Common myeloid progenitor, CD34-positive (primary cell): Measurements from ENCODE around the gene SKA1.
"Not testable (repeated sequence)": the region's sequence is repeated elsewhere in the genome, so short reads cannot be mapped to it uniquely, and the experiment has no call there.

Experiments used
- CTCF ChIA-PET: fragments of 350-600 bp; sonication (Branson Sonifier 250); formaldehyde crosslinking; loops from one replicate; lab custom pipeline; 2021; ENCODE audit warnings: antibody characterized with exemption; lab: Charles Lee
- POLR2A ChIA-PET: fragments of 350-600 bp; sonication (Branson Sonifier 250); formaldehyde crosslinking; loops from one replicate; lab custom pipeline; 2021; ENCODE audit warnings: antibody characterized with exemption; lab: Charles Lee
- DNase-seq, 3 donors: peaks; one replicate each; pipeline versions ENCODE4 v3.0.0 to v3.0.0-alpha.2; 2013
- H3K27ac ChIP-seq, 2 experiments: 1 replicate in 1 of 2; 2 replicates in 1 of 2; pipeline ENCODE4 v1.7.0; 2013; ENCODE audit warnings: inconsistent platforms in 2 of 2, low read length in 2 of 2, mild to moderate bottlenecking in 2 of 2, low read depth in 1 of 2, moderate library complexity in 1 of 2; ENCODE audit not compliant: severe bottlenecking in 2 of 2, insufficient read depth in 1 of 2, poor library complexity in 1 of 2
- H3K27me3 ChIP-seq, 5 experiments: replicated peaks in 2 of 5; 1 replicate in 3 of 5; 2 replicates in 2 of 5; pipeline versions ENCODE4 v1.6.1 to v1.7.0; 2013; ENCODE audit warnings: low read length in 4 of 5, mild to moderate bottlenecking in 2 of 5, moderate library complexity in 2 of 5, inconsistent platforms in 1 of 5; ENCODE audit not compliant: insufficient read depth in 5 of 5, control insufficient read depth in 4 of 5
- H3K36me3 ChIP-seq, 4 experiments: 1 replicate in 2 of 4; 2 replicates in 2 of 4; pipeline versions ENCODE4 v1.6.1 to v1.7.0; 2013; ENCODE audit warnings: low read length in 3 of 4, control low read depth in 1 of 4, mild to moderate bottlenecking in 1 of 4; ENCODE audit not compliant: control insufficient read depth in 4 of 4, insufficient read depth in 4 of 4
- H3K4me1 ChIP-seq, 4 experiments: 1 replicate in 3 of 4; 2 replicates in 1 of 4; pipeline versions ENCODE4 v1.6.1 to v1.7.1; 2013; ENCODE audit warnings: low read length in 3 of 4, mild to moderate bottlenecking in 3 of 4, control low read depth in 1 of 4, inconsistent platforms in 1 of 4, moderate library complexity in 1 of 4; ENCODE audit not compliant: control insufficient read depth in 4 of 4, insufficient read depth in 4 of 4; ENCODE audit errors: control extremely low read depth in 1 of 4
- H3K4me3 ChIP-seq, 7 experiments: 1 replicate in 4 of 7; 2 replicates in 3 of 7; pipeline versions ENCODE4 v1.5.1 to v1.7.0; 2013; ENCODE audit warnings: mild to moderate bottlenecking in 7 of 7, low read length in 6 of 7, moderate library complexity in 6 of 7, inconsistent platforms in 2 of 7, low read depth in 2 of 7, control low read depth in 1 of 7; ENCODE audit not compliant: insufficient read depth in 4 of 7, control insufficient read depth in 1 of 7; ENCODE audit errors: extremely low read depth in 1 of 7
- H3K9me3 ChIP-seq, 5 experiments: 1 replicate in 4 of 5; 2 replicates in 1 of 5; pipeline versions ENCODE4 v1.6.1 to v1.7.1; 2013; ENCODE audit warnings: low read length in 4 of 5, mild to moderate bottlenecking in 2 of 5, inconsistent platforms in 1 of 5, low read depth in 1 of 5, moderate library complexity in 1 of 5; ENCODE audit not compliant: control insufficient read depth in 4 of 5, insufficient read depth in 2 of 5; ENCODE audit errors: control extremely low read depth in 1 of 5
- WGBS: methylation state at CpG from one replicate; pipeline ENCODE4 v1.1.5; 2013; ENCODE audit not compliant: insufficient coverage; 5-methylcytosine and 5-hydroxymethylcytosine counted together

The SKA1 gene

GRCh38 chr18:50399582-50399981 lies 24.7 kb downstream of the SKA1 start:
- no peak overlapping the region for H3K4me3 ChIP-seq
- H3K27ac ChIP-seq: no peak overlapping the region
- POLR2A ChIA-PET: no interaction called here
- no peaks in the 10 kb centered on the region for H3K36me3 ChIP-seq
- H3K4me1 ChIP-seq: peaks cover 0 to 2% (median 0%) of the 10 kb centered on the region in 4 experiments
- H3K9me3 ChIP-seq: no peaks in the 10 kb centered on the region
- CTCF ChIA-PET: no interaction called here
- peaks cover 0 to 71% (median 35%) of the 10 kb centered on the region in 5 experiments for H3K27me3 ChIP-seq
- WGBS: no CpG with 5 or more reads among the region's 4 CpGs
- DNase-seq: no peak

- DNase-seq, POLR2A ChIA-PET, CTCF ChIA-PET, H3K36me3 ChIP-seq, H3K4me3 ChIP-seq, H3K27ac ChIP-seq, H3K9me3 ChIP-seq, H3K4me1 ChIP-seq: not testable (repeated sequence)
- peaks cover 3 to 79% (median 35%) of the 10 kb centered on the region in 5 experiments for H3K27me3 ChIP-seq
- 77% methylated on average over 5 of the region's 5 CpGs for WGBS
These were observed 25.6 kb downstream of the SKA1 start for GRCh38 chr18:50400438-50400837.

GRCh38 chr18:50401295-50401694 lies 26.4 kb downstream of the SKA1 start:
- POLR2A ChIA-PET: no interaction called here
- Histone ChIP-seq H3K4me1 (peaks cover 0 to 2% (median 0%) of the 10 kb centered on the region in 4 experiments), H3K27me3 (peaks cover 3 to 87% (median 40%) of the 10 kb centered on the region in 5 experiments), H3K27ac (no peak overlapping the region), H3K36me3 (no peaks in the 10 kb centered on the region), H3K4me3 (no peak overlapping the region), H3K9me3 (peaks cover 0 to 2% (median 0%) of the 10 kb centered on the region in 5 experiments)
- peak in 1 of 3 donors; percentile 20 for DNase-seq
- WGBS: 41% methylated on average over 11 of the region's 18 CpGs
- CTCF ChIA-PET: no interaction called here

- ChIA-PET POLR2A (no interaction called here), CTCF (interaction anchor here (0.9 kb wide), 1 partner anchor 9 kb away, joined by 3 read pairs; no protein-coding TSS in a partner anchor)
- peak; percentile 61 to 86 (median 77) for DNase-seq
- 16% methylated on average over 15 of the region's 21 CpGs for WGBS
- no peak overlapping the region for H3K27ac ChIP-seq
- peaks cover 3 to 93% (median 43%) of the 10 kb centered on the region in 5 experiments for H3K27me3 ChIP-seq
- no peak overlapping the region for H3K4me3 ChIP-seq
- peaks cover 0 to 2% (median 0%) of the 10 kb centered on the region in 5 experiments for H3K9me3 ChIP-seq
- H3K36me3 ChIP-seq: no peaks in the 10 kb centered on the region
- peaks cover 0 to 2% (median 0%) of the 10 kb centered on the region in 4 experiments for H3K4me1 ChIP-seq
These were observed 27.0 kb downstream of the SKA1 start for GRCh38 chr18:50401888-50402287.

- DNase-seq: not testable (repeated sequence)
- peaks cover 4 to 89% (median 41%) of the 10 kb centered on the region in 5 experiments for H3K27me3 ChIP-seq
- WGBS: 76% methylated on average over 12 of the region's 13 CpGs
These were observed 30.1 kb downstream of the SKA1 start for GRCh38 chr18:50404752-50405581.

GRCh38 chr18:50405582-50406271 lies 30.9 kb downstream of the SKA1 start:
- no peak overlapping the region for H3K4me3 ChIP-seq
- H3K36me3 ChIP-seq: no peaks in the 10 kb centered on the region
- H3K4me1 ChIP-seq: peaks cover 0 to 2% (median 0%) of the 10 kb centered on the region in 4 experiments
- DNase-seq: no peak
- WGBS: 75% methylated on average over 17 of the region's 17 CpGs
- peaks cover 0 to 2% (median 0%) of the 10 kb centered on the region in 5 experiments for H3K9me3 ChIP-seq
- CTCF ChIA-PET: no interaction called here
- H3K27me3 ChIP-seq: peaks cover 7 to 82% (median 40%) of the 10 kb centered on the region in 5 experiments
- H3K27ac ChIP-seq: no peak overlapping the region
- POLR2A ChIA-PET: no interaction called here

More at GRCh38 chr18:50404752-50405581, 30.1 kb downstream of the SKA1 start:
- H3K27ac ChIP-seq, H3K4me3 ChIP-seq, POLR2A ChIA-PET, H3K36me3 ChIP-seq, H3K9me3 ChIP-seq, H3K4me1 ChIP-seq, CTCF ChIA-PET: not testable (repeated sequence)
